K562 (cell line): Measurements from ENCODE around the gene DHPS. TPM values are rescaled to one million over a fixed set of nuclear protein-coding genes. Genes with fewer than 3 reads are reported as not detected.

Source experiments
- ATAC-seq: fragments of 200-7000 bp; cut with Tn5 transposase; 3 replicates; pipeline ENCODE4 v1.9.1; 2020; ENCODE audit warnings: moderate library complexity
- BruUV-seq: library from RNA; stranded (reverse); fragments of 400-500 nt; replicated peaks from 2 replicates; lab custom pipeline; 2021; lab: Mats Ljungman, UMichigan
- CTCF ChIA-PET: fragments of 300-600 bp; formaldehyde crosslinking; extraction: SDS; loops from one replicate; lab custom pipeline; 2021; ENCODE audit warnings: low intra/inter-chr PET ratio; lab: Yijun Ruan, JAX
- POLR2A ChIA-PET: fragments of 300-600, 350-650 bp; sonication (Branson Sonifier 250); formaldehyde crosslinking; extraction: SDS; loops from one replicate; lab custom pipeline; 2021; ENCODE audit warnings: antibody characterized with exemption, inconsistent platforms; lab: Yijun Ruan, JAX
- DNase-seq, 4 experiments: peaks; one replicate each; pipeline versions ENCODE4 v3.0.0 to v3.0.0-alpha.2; 2011 to 2018; ENCODE audit warnings: low spot score in 3 of 4, mixed read lengths in 3 of 4; ENCODE audit errors: extremely low read depth in 1 of 4
- FAIRE-seq: peaks from 2 replicates; lab custom pipeline; 2011; peaks lifted over from hg19 to GRCh38; lab: Jason Lieb, UNC
- H2AFZ ChIP-seq: 2 replicates; pipeline ENCODE4 v1.6.0; 2011; ENCODE audit warnings: low read depth, low read length, control low read depth, inconsistent platforms
- H3K27ac ChIP-seq: fragments of 200-600 bp; 3 replicates; pipeline ENCODE4 v1.8.0; 2011; ENCODE audit warnings: low read depth, mild to moderate bottlenecking, control low read depth, inconsistent platforms, low read length, moderate library complexity, mixed read lengths; ENCODE audit errors: extremely low read depth
- H3K27me3 ChIP-seq, 2 experiments: fragments of 300-600 bp in 1 of 2; 2 replicates in 1 of 2; 3 replicates in 1 of 2; pipeline versions ENCODE4 v1.6.0 to v1.8.0; 2011; ENCODE audit warnings: inconsistent platforms in 2 of 2, low read length in 2 of 2, mild to moderate bottlenecking in 1 of 2, mixed read lengths in 1 of 2, moderate library complexity in 1 of 2; ENCODE audit not compliant: control insufficient read depth in 2 of 2, insufficient read depth in 2 of 2
- H3K36me3 ChIP-seq: fragments of 300-600 bp; 3 replicates; pipeline ENCODE4 v1.8.0; 2011; ENCODE audit warnings: mild to moderate bottlenecking, low read length, inconsistent platforms; ENCODE audit not compliant: control insufficient read depth, insufficient read depth
- H3K4me1 ChIP-seq, 2 experiments: fragments of 200-600 bp in 1 of 2; replicated peaks in 1 of 2; 2 replicates in 1 of 2; 3 replicates in 1 of 2; pipeline versions ENCODE4 v1.5.1 to v1.8.0; 2011; ENCODE audit warnings: inconsistent platforms in 2 of 2, low read length in 2 of 2, mild to moderate bottlenecking in 1 of 2, mixed read lengths in 1 of 2, moderate library complexity in 1 of 2; ENCODE audit not compliant: control insufficient read depth in 2 of 2, insufficient read depth in 2 of 2
- H3K4me2 ChIP-seq: 2 replicates; pipeline ENCODE4 v1.6.1; 2011; ENCODE audit warnings: low read length, control low read depth, inconsistent platforms, mixed read lengths; ENCODE audit not compliant: insufficient read depth
- H3K4me3 ChIP-seq: fragments of 200-600 bp; sonication (generic), shearing (Covaris generic); 2 replicates; pipeline ENCODE4 v1.5.1; 2016; ENCODE audit warnings: control low read depth, inconsistent platforms
- H3K79me2 ChIP-seq: fragments of 200-600 bp; 3 replicates; pipeline ENCODE4 v1.8.0; 2011; ENCODE audit warnings: low read length, inconsistent platforms; ENCODE audit not compliant: control insufficient read depth, insufficient read depth
- H3K9ac ChIP-seq, 2 experiments: 2 replicates each; pipeline versions ENCODE4 v1.6.0 to v1.6.1; 2011; ENCODE audit warnings: low read depth in 2 of 2, low read length in 2 of 2, control low read depth in 1 of 2, inconsistent platforms in 1 of 2, mild to moderate bottlenecking in 1 of 2, mixed read lengths in 1 of 2; ENCODE audit not compliant: insufficient read depth in 1 of 2
- H3K9me1 ChIP-seq: one replicate; pipeline ENCODE4 v1.6.0; 2011; ENCODE audit warnings: inconsistent platforms, mild to moderate bottlenecking, low read length, moderate library complexity; ENCODE audit not compliant: control insufficient read depth, insufficient read depth
- H3K9me3 ChIP-seq: replicated peaks from 2 replicates; pipeline ENCODE4 v1.5.1; 2011; ENCODE audit warnings: low read depth, low read length, inconsistent platforms; ENCODE audit not compliant: control insufficient read depth, insufficient read depth
- H4K20me1 ChIP-seq: replicated peaks from 2 replicates; pipeline ENCODE4 v1.6.1; 2011; ENCODE audit warnings: low read length, inconsistent platforms, mixed read lengths; ENCODE audit not compliant: control insufficient read depth, insufficient read depth
- ASH1L ChIP-seq: fragments of 450-650 bp; IDR thresholded peaks from 2 replicates; pipeline ENCODE4 v1.6.1; 2018; ENCODE audit warnings: borderline replicate concordance, mild to moderate bottlenecking, low read depth; ENCODE audit not compliant: partially characterized antibody
- CAMTA2 ChIP-seq: fragments of 250-450 bp; sonication (Bioruptor Pico); conservative IDR thresholded peaks from 2 replicates; pipeline ENCODE4 v1.5.1; 2022
- CBX8 ChIP-seq: fragments of 200-600 bp; sonication (generic); IDR thresholded peaks from 2 replicates; pipeline ENCODE4 v1.6.1; 2012; ENCODE audit warnings: borderline replicate concordance, mixed run types, low read depth, mild to moderate bottlenecking, moderate library complexity, mixed read lengths, low read length, control low read depth, inconsistent platforms; ENCODE audit not compliant: poor library complexity, severe bottlenecking; ENCODE audit errors: extremely low read depth
- GATAD2B ChIP-seq: fragments of 450-650 bp; IDR thresholded peaks from 2 replicates; pipeline ENCODE4 v1.6.1; 2017; ENCODE audit warnings: mild to moderate bottlenecking, borderline replicate concordance
- PURB ChIP-seq: sonication (generic); formaldehyde crosslinking; IDR thresholded peaks from 2 replicates; pipeline ENCODE4 v1.9.0; 2021; ENCODE audit warnings: low read depth, mild to moderate bottlenecking, missing genetic modification reagents
- TAL1 ChIP-seq: fragments of 450-650 bp; IDR thresholded peaks from 2 replicates; pipeline ENCODE4 v1.6.1; 2016; ENCODE audit warnings: mild to moderate bottlenecking
- TCF7 ChIP-seq: sonication (generic); IDR thresholded peaks from 2 replicates; pipeline ENCODE4 v1.6.1; 2016; ENCODE audit warnings: antibody characterized with exemption, borderline replicate concordance
- THRAP3 ChIP-seq: fragments of 450-650 bp; IDR thresholded peaks from 2 replicates; pipeline ENCODE4 v1.6.1; 2016; ENCODE audit warnings: mild to moderate bottlenecking, inconsistent platforms, borderline replicate concordance
- TRIM24 ChIP-seq, 2 experiments: fragments of 450-650 bp; IDR thresholded peaks; 2 replicates each; pipeline ENCODE4 v1.6.1; 2016
- ZNF354B ChIP-seq: fragments of 250-450 bp; sonication (Bioruptor Pico); IDR thresholded peaks from 2 replicates; pipeline ENCODE4 v1.4.0; 2020
- WGBS: fragments of 100-300 bp; shearing (Covaris generic); methylation state at CpG from one replicate; pipeline ENCODE4 v1.1.6; 2016; ENCODE audit warnings: low coverage, mixed read lengths; ENCODE audit not compliant: insufficient coverage; ENCODE audit errors: missing lambda C conversion rate; 5-methylcytosine and 5-hydroxymethylcytosine counted together
- in situ Hi-C: fragments of 300-500 bp; cut with MboI; formaldehyde crosslinking; loops from 4 replicates; pipeline ENCODE4 v1.15.0; 2018; ENCODE audit warnings: inconsistent platforms, mixed read lengths
- intact Hi-C: fragments of 100-400 bp; cut with micrococcal nuclease; formaldehyde crosslinking; loops from 2 replicates; pipeline ENCODE4 v1.14.2; 2022
- polyA plus RNA-seq, 8 experiments: library from polyadenylated mRNA; depleted of rRNA in 4 of 8; stranded (reverse) in 5 of 8; unstranded in 3 of 8; fragments of >200 nt; fragmentation: Nextera tagmentation in 2 of 8; fragmentation: Illumina TruSeq in 1 of 8; extraction: Ambion mirVana in 2 of 8; extraction: Trizol in 1 of 8; gene quantifications; 2 replicates each; pipeline versions ENCODE4 v1.2.1 to v1.2.3, GENCODE V29; 2011 to 2014; ENCODE audit warnings: inconsistent platforms in 1 of 8, missing spikeins in 1 of 8
- total RNA-seq, 7 experiments: library from RNA; depleted of rRNA in 6 of 7; stranded (reverse); fragments of >200 nt in 6 of 7; fragmentation: Illumina TruSeq in 2 of 7; extraction: Trizol in 2 of 7; gene quantifications; 2 replicates each; pipeline versions ENCODE4 v1.2.1 to v1.2.3, GENCODE V29; 2011 to 2021; ENCODE audit warnings: low replicate concordance in 1 of 7
- TF ChIP-seq, protein P1 (sequence below): sonication (generic); formaldehyde crosslinking; IDR thresholded peaks from 2 replicates; pipeline ENCODE4 v1.8.0; 2022; ENCODE audit warnings: mild to moderate bottlenecking, low read depth, missing genetic modification reagents
- TF ChIP-seq, protein P2 (sequence below): IDR thresholded peaks from 2 replicates; pipeline ENCODE4 v1.6.1; 2016; ENCODE audit warnings: missing genetic modification characterization, missing compliant biosample characterization
- TF ChIP-seq, protein P3 (sequence below): fragments of 250-450 bp; sonication (Bioruptor Pico); IDR thresholded peaks from 2 replicates; pipeline ENCODE4 v1.4.0; 2020; ENCODE audit warnings: mild to moderate bottlenecking, moderate library complexity

The DHPS gene
- total and polyA plus RNA-seq, 9 of the 15 experiments (the other 6 are each of a cell fraction or from before 2014, with no cell fraction given), result 47.1 to 110 (median 79.9) TPM

GRCh38 chr19:12698138-12698537 is 16.5 kb upstream of the DHPS start:
- DNase-seq, result no peak
- CTCF ChIA-PET, result no interaction called here
- no peak overlapping the region for H2AFZ ChIP-seq
- H3K9me1 ChIP-seq, result peaks cover 2% of the 10 kb centered on the region
- BruUV-seq, result no TSS peak
- H3K4me2 ChIP-seq, result no peak overlapping the region
- in situ Hi-C loops, result no loop called here
- no peak for ATAC-seq
- POLR2A ChIA-PET, result interaction anchor here (0.6 to 1.9 kb wide), 4 partner anchors 9 to 558 kb away, joined by 3 to 5 read pairs (median 4); partner anchors contain the start of genes ZNF20, ZNF490 and ZNF791
- H4K20me1 ChIP-seq, result no peaks in the 10 kb centered on the region
- H3K27ac ChIP-seq, result no peak overlapping the region
- H3K27me3 ChIP-seq, result no peaks in the 10 kb centered on the region; a peak in 1 of 5 replicates
- no peak overlapping the region for H3K9ac ChIP-seq
- WGBS, result 75% methylated on average over 6 of the region's 6 CpGs
- peaks cover 0 to 34% of the 10 kb centered on the region in 2 experiments; a peak in 3 of 5 replicates for H3K4me1 ChIP-seq
- intact Hi-C loops, result no loop called here
- TF ChIP-seq, protein P1, sequence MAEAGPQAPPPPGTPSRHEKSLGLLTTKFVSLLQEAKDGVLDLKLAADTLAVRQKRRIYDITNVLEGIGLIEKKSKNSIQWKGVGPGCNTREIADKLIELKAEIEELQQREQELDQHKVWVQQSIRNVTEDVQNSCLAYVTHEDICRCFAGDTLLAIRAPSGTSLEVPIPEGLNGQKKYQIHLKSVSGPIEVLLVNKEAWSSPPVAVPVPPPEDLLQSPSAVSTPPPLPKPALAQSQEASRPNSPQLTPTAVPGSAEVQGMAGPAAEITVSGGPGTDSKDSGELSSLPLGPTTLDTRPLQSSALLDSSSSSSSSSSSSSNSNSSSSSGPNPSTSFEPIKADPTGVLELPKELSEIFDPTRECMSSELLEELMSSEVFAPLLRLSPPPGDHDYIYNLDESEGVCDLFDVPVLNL (CRISPR knock-in tag), result no peak
- no peak for TF ChIP-seq THRAP3
- no peak for TF ChIP-seq PURB
- no peak for TF ChIP-seq TCF7
- no peak for TF ChIP-seq TRIM24 (IDR thresholded peaks at IDR 0.05)
- no peak for TF ChIP-seq GATAD2B
- no peak for TF ChIP-seq CBX8
- no peak for TF ChIP-seq ASH1L
- TF ChIP-seq, protein P2, sequence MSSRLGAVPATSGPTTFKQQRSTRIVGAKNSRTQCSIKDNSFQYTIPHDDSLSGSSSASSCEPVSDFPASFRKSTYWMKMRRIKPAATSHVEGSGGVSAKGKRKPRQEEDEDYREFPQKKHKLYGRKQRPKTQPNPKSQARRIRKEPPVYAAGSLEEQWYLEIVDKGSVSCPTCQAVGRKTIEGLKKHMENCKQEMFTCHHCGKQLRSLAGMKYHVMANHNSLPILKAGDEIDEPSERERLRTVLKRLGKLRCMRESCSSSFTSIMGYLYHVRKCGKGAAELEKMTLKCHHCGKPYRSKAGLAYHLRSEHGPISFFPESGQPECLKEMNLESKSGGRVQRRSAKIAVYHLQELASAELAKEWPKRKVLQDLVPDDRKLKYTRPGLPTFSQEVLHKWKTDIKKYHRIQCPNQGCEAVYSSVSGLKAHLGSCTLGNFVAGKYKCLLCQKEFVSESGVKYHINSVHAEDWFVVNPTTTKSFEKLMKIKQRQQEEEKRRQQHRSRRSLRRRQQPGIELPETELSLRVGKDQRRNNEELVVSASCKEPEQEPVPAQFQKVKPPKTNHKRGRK, result no peak
- TF ChIP-seq TAL1, result no peak
- TF ChIP-seq CAMTA2 (CRISPR knock-in tag), result no peak
- TF ChIP-seq, protein P3, sequence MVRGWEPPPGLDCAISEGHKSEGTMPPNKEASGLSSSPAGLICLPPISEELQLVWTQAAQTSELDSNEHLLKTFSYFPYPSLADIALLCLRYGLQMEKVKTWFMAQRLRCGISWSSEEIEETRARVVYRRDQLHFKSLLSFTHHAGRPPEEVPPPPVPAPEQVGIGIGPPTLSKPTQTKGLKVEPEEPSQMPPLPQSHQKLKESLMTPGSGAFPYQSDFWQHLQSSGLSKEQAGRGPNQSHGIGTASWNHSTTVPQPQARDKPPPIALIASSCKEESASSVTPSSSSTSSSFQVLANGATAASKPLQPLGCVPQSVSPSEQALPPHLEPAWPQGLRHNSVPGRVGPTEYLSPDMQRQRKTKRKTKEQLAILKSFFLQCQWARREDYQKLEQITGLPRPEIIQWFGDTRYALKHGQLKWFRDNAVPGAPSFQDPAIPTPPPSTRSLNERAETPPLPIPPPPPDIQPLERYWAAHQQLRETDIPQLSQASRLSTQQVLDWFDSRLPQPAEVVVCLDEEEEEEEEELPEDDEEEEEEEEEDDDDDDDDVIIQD (CRISPR knock-in tag), result no peak
- no peak for TF ChIP-seq ZNF354B (CRISPR knock-in tag)
- H3K36me3 ChIP-seq, result peaks cover 62% of the 10 kb centered on the region
- H3K79me2 ChIP-seq, result peaks cover 7% of the 10 kb centered on the region; the same call in 2 of the 3 replicates
- H3K9me3 ChIP-seq, result no peaks in the 10 kb centered on the region
- no peak overlapping the region for H3K4me3 ChIP-seq
- FAIRE-seq, result no peak
